Naive thymus-derived CD4-positive, alpha-beta T cell (primary cell): ENCODE data around the gene SMARCD3. TPM values are rescaled to one million over a fixed set of nuclear protein-coding genes. Genes with fewer than 3 reads are reported as not detected.

Experiments used
- ATAC-seq: fragments of 150-1000 bp; cut with Tn5 transposase; 2 replicates; pipeline ENCODE4 v1.10.0; 2021; ENCODE audit warnings: mild to moderate bottlenecking, moderate library complexity
- CTCF ChIA-PET: fragments of 350-600 bp; sonication (Branson Sonifier 250); formaldehyde crosslinking; loops from one replicate; lab custom pipeline; 2021; ENCODE audit warnings: antibody characterized with exemption; lab: Charles Lee
- POLR2A ChIA-PET: fragments of 350-600 bp; sonication (Branson Sonifier 250); formaldehyde crosslinking; loops from one replicate; lab custom pipeline; 2021; ENCODE audit warnings: antibody characterized with exemption, inconsistent platforms; lab: Charles Lee
- DNase-seq, 9 donors: peaks; one replicate each; pipeline versions ENCODE4 v3.0.0 to v3.0.0-alpha.2; 2020 to 2022; ENCODE audit warnings: mixed read lengths in 1 of 9
- H3K27ac ChIP-seq: one replicate; pipeline ENCODE4 v1.7.0; 2013; ENCODE audit warnings: mild to moderate bottlenecking, low read depth, low read length, moderate library complexity
- H3K27me3 ChIP-seq, 2 donors: one replicate each; pipeline ENCODE4 v1.7.0; 2013; ENCODE audit warnings: low read length in 2 of 2, mild to moderate bottlenecking in 2 of 2, moderate library complexity in 2 of 2; ENCODE audit not compliant: control insufficient read depth in 2 of 2, insufficient read depth in 2 of 2
- H3K36me3 ChIP-seq, 3 experiments: 1 replicate in 2 of 3; 2 replicates in 1 of 3; pipeline ENCODE4 v1.7.0; 2013; ENCODE audit warnings: low read length in 3 of 3, mild to moderate bottlenecking in 3 of 3, moderate library complexity in 1 of 3; ENCODE audit not compliant: insufficient read depth in 3 of 3, control insufficient read depth in 2 of 3
- H3K4me1 ChIP-seq, 2 donors: one replicate each; pipeline ENCODE4 v1.7.0; 2013; ENCODE audit warnings: low read length in 2 of 2, mild to moderate bottlenecking in 2 of 2, moderate library complexity in 1 of 2; ENCODE audit not compliant: control insufficient read depth in 2 of 2, insufficient read depth in 2 of 2
- H3K4me3 ChIP-seq: 2 replicates; pipeline ENCODE4 v1.7.0; 2013; ENCODE audit warnings: mild to moderate bottlenecking, low read length
- H3K9me3 ChIP-seq, 3 experiments: 1 replicate in 2 of 3; 2 replicates in 1 of 3; pipeline ENCODE4 v1.7.0; 2013; ENCODE audit warnings: low read length in 3 of 3; ENCODE audit not compliant: control insufficient read depth in 2 of 3
- H3K27ac Mint-ChIP-seq, 9 donors: one replicate each; pipeline ENCODE4 v1.8.0; 2020 to 2022; ENCODE audit warnings: mixed read lengths in 9 of 9, mild to moderate bottlenecking in 8 of 9, moderate library complexity in 5 of 9, inconsistent platforms in 2 of 9
- H3K27me3 Mint-ChIP-seq, 5 donors: one replicate each; pipeline ENCODE4 v1.8.0; 2021 to 2022; ENCODE audit warnings: mixed read lengths in 5 of 5, mild to moderate bottlenecking in 1 of 5
- H3K36me3 Mint-ChIP-seq, 5 donors: one replicate each; pipeline ENCODE4 v1.8.0; 2020 to 2022; ENCODE audit warnings: mixed read lengths in 5 of 5, mild to moderate bottlenecking in 3 of 5, inconsistent platforms in 1 of 5
- H3K4me1 Mint-ChIP-seq, 7 donors: one replicate each; pipeline ENCODE4 v1.8.0; 2020 to 2022; ENCODE audit warnings: mixed read lengths in 7 of 7, mild to moderate bottlenecking in 3 of 7, inconsistent platforms in 1 of 7
- H3K4me3 Mint-ChIP-seq, 10 donors: one replicate each; pipeline ENCODE4 v1.8.0; 2020 to 2022; ENCODE audit warnings: mild to moderate bottlenecking in 10 of 10, mixed read lengths in 10 of 10, moderate library complexity in 6 of 10, inconsistent platforms in 2 of 10
- H3K9me3 Mint-ChIP-seq, 11 donors: one replicate each; pipeline ENCODE4 v1.8.0; 2020 to 2022; ENCODE audit warnings: mixed read lengths in 11 of 11, mild to moderate bottlenecking in 4 of 11, inconsistent platforms in 1 of 11, moderate library complexity in 1 of 11
- intact Hi-C, 2 donors: fragments of 100-400 bp; cut with micrococcal nuclease; formaldehyde crosslinking; loops; one replicate each; pipeline ENCODE4 v1.15.1; 2023
- polyA plus RNA-seq, 2 donors: library from polyadenylated mRNA; unstranded; fragments of 300-500 nt; fragmentation: Illumina TruSeq; gene quantifications; one replicate each; pipeline ENCODE4 v1.2.3, GENCODE V29; 2021
- total RNA-seq, 6 experiments: library from RNA in 5 of 6; stranded (reverse) in 5 of 6; gene quantifications; 1 replicate in 5 of 6; 2 replicates in 1 of 6; pipeline ENCODE4 v1.2.3 and lab custom pipeline; 2021 to 2026

The SMARCD3 gene
- 10 to 100 TPM in 2 of 5 experiments, 1 to 10 TPM in 3; 3.8 to 45.5 (median 5.1) TPM for total RNA-seq
- 1 to 10 TPM; 4.0 to 8.9 TPM for polyA plus RNA-seq
- total RNA-seq (lab: John Stamatoyannopoulos, UW) = 7.7 reads per million, percentile 31 among the genes with 10 or more reads in this experiment

DNA sequence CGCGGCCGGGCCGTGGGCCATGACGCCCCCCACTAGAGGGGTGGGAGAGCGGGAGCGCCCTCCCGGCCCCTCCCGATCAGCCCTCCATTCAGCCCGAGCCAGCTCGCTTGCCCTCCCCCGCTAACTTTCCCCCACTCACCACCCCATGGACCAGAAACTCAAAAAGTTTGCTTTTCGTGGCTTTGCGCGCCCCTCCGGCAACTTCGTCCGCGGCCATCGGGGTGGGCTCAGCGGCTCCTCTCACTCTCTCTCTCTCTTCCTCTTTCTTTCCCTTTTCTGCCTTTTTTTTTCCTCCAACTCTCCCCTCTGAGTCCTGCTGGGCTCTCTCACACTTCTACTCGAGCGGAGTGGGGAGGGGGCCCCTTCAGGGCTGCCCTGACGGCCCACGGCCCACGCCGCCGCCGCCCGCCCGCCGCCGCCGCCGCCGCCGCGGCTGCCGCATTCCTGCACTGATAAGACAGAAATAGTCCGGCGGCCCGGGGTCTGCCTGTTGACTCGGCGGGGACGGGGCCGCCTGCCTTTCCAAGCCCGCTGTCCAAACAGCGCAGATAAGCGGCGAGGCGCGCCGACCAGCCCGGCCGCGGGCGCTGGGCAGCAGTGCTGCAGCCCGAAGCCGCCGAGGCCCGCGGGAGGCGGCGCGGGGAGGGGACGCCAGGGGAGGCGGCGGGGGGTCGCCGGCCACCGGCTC lies at the start of gene SMARCD3:
Gene SMARCD3 (minus strand): TSS at position 349 of the 688 bp plus-strand sequence. CDS start 132 bp downstream, at position 217.
- Mint-ChIP-seq H3K4me3 (peak within 1 kb of the TSS; percentile 73 to 93 (median 84)), H3K36me3 (peaks cover 0 to 2% (median 0%) of the 10 kb centered on the region in 5 donors), H3K4me1 (peaks cover 37 to 68% (median 47%) of the 10 kb centered on the region in 7 donors), H3K9me3 (no peaks in the 10 kb centered on the region), H3K27ac (peak within 1 kb of the TSS in 3 of 9 donors; percentile 2 to 77 (median 51)), H3K27me3 (peaks cover 28 to 72% (median 51%) of the 10 kb centered on the region in 5 donors)
- H3K27me3 ChIP-seq = peaks cover 0 to 6% of the 10 kb centered on the region in 2 donors
- H3K4me1 ChIP-seq = peaks cover 17 to 38% of the 10 kb centered on the region in 2 donors
- ATAC-seq (peak; percentile 46), DNase-seq (peak in 4 of 9 donors; percentile 24 to 41 (median 32))
- H3K9me3 ChIP-seq = no peaks in the 10 kb centered on the region
- no peak within 1 kb of the TSS for H3K27ac ChIP-seq
- no peaks in the 10 kb centered on the region for H3K36me3 ChIP-seq
- ChIA-PET POLR2A (no interaction called here), CTCF (no interaction called here)
- intact Hi-C loops = loop anchor here in 1 of 2 donors (5.0 kb wide), 1 partner anchor 629 kb away; the partner anchor contains the start of gene PRKAG2
- H3K4me3 ChIP-seq = peak within 1 kb of the TSS; percentile 48

DNA sequence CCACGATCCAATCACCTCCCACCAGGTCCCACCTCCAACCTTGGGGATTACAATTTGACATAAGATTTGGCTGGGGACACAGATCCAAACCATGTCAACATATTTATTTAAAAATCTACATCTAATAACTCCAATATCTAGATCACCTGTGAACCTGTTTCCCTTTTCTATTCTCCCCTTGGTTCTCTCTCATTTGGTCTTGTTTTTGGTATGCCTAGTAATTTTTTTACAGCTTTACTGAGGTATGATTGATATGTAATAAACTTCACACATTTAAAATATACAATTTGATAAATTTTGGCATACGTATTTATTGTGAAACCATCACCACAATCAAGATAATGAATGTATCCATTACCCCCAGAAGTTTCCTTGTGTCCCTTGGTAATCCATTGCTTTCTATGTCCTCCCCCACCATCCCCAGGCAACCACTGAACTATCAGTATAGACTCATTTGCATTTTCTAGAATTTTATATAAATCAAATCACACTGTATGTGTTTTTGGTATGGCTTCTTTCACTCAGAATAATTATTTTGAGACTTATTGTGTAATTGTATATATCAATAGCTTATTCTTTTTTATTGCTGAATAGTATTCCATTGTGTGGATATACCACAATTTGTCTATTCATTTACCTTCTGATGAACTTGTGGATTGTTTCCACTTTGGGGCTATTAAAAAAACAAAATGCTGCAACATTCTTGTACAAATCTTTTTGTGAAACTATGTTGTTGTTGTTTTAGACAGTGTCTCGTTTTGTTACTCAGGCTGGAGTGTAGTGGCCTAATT lies 47.9 kb upstream of the SMARCD3 start:
- Mint-ChIP-seq H3K27me3 (peaks cover 7 to 28% (median 10%) of the 10 kb centered on the region in 5 donors), H3K4me1 (peaks cover 0 to 4% (median 0%) of the 10 kb centered on the region in 7 donors), H3K27ac (no peak overlapping the region), H3K4me3 (no peak overlapping the region), H3K9me3 (peaks cover 0 to 11% (median 6%) of the 10 kb centered on the region in 11 donors), H3K36me3 (peaks cover 0 to 6% (median 5%) of the 10 kb centered on the region in 5 donors)
- Histone ChIP-seq H3K27ac (no peak overlapping the region), H3K27me3 (no peaks in the 10 kb centered on the region), H3K4me3 (no peak overlapping the region), H3K9me3 (no peaks in the 10 kb centered on the region), H3K4me1 (no peaks in the 10 kb centered on the region), H3K36me3 (no peaks in the 10 kb centered on the region)
- ChIA-PET POLR2A (no interaction called here), CTCF (interaction anchor here (0.7 kb wide), 1 partner anchor 10 kb away, joined by 3 read pairs; no protein-coding TSS in a partner anchor)
- DNase-seq (no peak), ATAC-seq (no peak)
- intact Hi-C loops = no loop called here

DNA sequence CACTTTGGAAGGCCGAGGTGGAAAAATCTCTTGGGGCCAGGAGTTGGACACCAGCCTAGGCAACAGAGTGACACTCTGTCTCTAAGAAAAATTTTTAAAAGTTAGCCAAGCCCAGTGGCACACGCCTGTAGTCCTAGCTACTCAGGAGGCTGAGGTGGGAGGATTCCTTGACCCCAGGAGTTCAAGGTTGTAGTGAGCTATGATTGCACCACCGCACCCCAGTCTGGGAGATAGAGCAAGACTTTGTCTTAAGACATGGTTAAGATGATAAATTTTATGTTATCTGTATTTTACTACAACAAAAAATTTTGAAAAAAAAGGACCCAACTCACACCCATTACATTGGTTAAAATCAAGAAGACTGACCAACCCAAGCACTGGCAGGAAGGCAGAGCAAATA lies 44.4 kb upstream of the SMARCD3 start:
- ATAC-seq = no peak
- POLR2A ChIA-PET = no interaction called here
- CTCF ChIA-PET = interaction anchor here (0.6 kb wide), 1 partner anchor 13 kb away, joined by 5 read pairs; no protein-coding TSS in a partner anchor
- no peak overlapping the region for H3K27ac Mint-ChIP-seq
- peaks cover 0 to 6% (median 5%) of the 10 kb centered on the region in 5 donors for H3K36me3 Mint-ChIP-seq
- H3K4me1 ChIP-seq = no peaks in the 10 kb centered on the region
- no peaks in the 10 kb centered on the region for H3K27me3 ChIP-seq
- no peaks in the 10 kb centered on the region for H3K36me3 ChIP-seq
- no peaks in the 10 kb centered on the region for H3K4me1 Mint-ChIP-seq
- H3K9me3 ChIP-seq = no peaks in the 10 kb centered on the region
- DNase-seq = no peak
- peaks cover 4 to 22% (median 10%) of the 10 kb centered on the region in 5 donors for H3K27me3 Mint-ChIP-seq
- H3K27ac ChIP-seq = no peak overlapping the region
- intact Hi-C loops = no loop called here
- no peak overlapping the region for H3K4me3 Mint-ChIP-seq
- H3K9me3 Mint-ChIP-seq = peaks cover 0 to 11% (median 6%) of the 10 kb centered on the region in 11 donors
- no peak overlapping the region for H3K4me3 ChIP-seq

DNA sequence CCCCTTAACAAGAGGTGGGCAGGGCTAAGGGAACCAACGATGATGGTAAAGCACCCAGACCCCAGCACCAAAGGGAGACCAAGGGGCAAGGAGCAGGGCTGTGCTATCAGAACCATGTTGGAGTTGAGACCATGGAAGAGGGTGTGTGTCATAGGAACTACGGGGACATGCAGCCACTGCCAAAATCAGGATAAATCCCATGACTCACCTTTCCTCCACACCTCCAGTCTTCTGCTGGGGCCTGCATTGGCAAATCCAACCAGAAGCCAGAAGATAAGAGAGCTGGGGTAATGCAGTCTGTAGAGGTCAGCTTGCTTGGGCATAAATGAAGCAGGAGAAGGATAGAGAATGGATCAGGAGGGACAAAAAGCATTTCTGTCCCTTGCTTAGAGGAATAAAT lies 42.7 kb upstream of the SMARCD3 start:
- Mint-ChIP-seq H3K4me1 (no peaks in the 10 kb centered on the region), H3K4me3 (no peak overlapping the region), H3K27ac (no peak overlapping the region), H3K27me3 (peaks cover 3 to 19% (median 10%) of the 10 kb centered on the region in 5 donors), H3K36me3 (peaks cover 0 to 4% (median 2%) of the 10 kb centered on the region in 5 donors), H3K9me3 (peaks cover 0 to 6% (median 3%) of the 10 kb centered on the region in 11 donors)
- POLR2A ChIA-PET = no interaction called here
- CTCF ChIA-PET = no interaction called here
- Histone ChIP-seq H3K4me1 (no peaks in the 10 kb centered on the region), H3K4me3 (no peak overlapping the region), H3K9me3 (no peaks in the 10 kb centered on the region), H3K36me3 (no peaks in the 10 kb centered on the region), H3K27ac (no peak overlapping the region), H3K27me3 (no peaks in the 10 kb centered on the region)
- DNase-seq = no peak
- ATAC-seq = no peak
- intact Hi-C loops = no loop called here

DNA sequence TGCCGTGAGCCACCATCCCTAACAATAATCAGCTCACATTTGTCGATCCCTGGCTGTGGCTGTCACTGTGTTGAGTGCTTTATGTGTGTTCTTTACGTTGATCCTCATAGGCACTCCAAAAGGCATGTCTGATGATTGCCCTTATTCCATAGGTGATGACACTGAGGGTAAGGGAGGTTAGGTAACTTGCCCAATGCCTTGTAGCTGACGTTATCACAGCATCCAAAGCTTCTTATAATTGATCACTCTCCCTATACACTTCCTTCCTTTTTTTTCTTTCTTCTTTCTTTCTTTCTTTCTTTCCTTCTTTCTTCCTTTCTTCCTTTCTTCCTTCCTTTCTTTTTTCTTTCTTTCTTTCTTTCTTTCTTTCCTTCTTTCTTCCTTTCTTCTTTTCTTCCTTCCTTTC lies 41.9 kb upstream of the SMARCD3 start:
- intact Hi-C loops = no loop called here
- no peak overlapping the region for H3K27ac Mint-ChIP-seq
- Histone ChIP-seq H3K4me1 (no peaks in the 10 kb centered on the region), H3K36me3 (no peaks in the 10 kb centered on the region), H3K9me3 (no peaks in the 10 kb centered on the region), H3K4me3 (no peak overlapping the region), H3K27ac (no peak overlapping the region), H3K27me3 (no peaks in the 10 kb centered on the region)
- H3K27me3 Mint-ChIP-seq = peaks cover 0 to 15% (median 10%) of the 10 kb centered on the region in 5 donors
- no peaks in the 10 kb centered on the region for H3K4me1 Mint-ChIP-seq
- CTCF ChIA-PET = interaction anchor here (0.7 kb wide), 1 partner anchor 30 kb away, joined by 3 read pairs; no protein-coding TSS in a partner anchor
- no peaks in the 10 kb centered on the region for H3K9me3 Mint-ChIP-seq
- POLR2A ChIA-PET = no interaction called here
- DNase-seq (no peak), ATAC-seq (no peak)
- H3K4me3 Mint-ChIP-seq = no peak overlapping the region
- H3K36me3 Mint-ChIP-seq = no peaks in the 10 kb centered on the region

DNA sequence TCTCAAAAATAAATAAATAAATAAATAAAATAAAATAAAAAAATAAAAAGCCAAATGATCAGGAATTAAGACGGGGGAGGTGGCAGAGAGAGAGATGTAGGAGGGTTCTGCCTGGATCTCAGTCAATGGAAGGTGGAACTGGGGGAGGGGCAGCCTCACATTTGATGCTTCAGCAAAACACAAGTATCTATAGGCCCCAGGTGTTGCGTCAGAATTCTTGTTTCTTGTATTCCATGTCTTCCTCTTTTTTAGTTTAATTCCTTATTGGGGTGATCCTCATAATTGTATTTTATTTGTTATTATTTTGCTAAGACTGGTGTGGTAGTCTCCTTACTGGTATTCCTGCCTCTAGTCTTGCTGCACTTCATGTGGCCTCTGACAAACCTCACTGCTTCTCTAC lies 41.4 kb upstream of the SMARCD3 start:
- Mint-ChIP-seq H3K27me3 (peaks cover 0 to 15% (median 5%) of the 10 kb centered on the region in 5 donors), H3K4me1 (no peaks in the 10 kb centered on the region)

More for the DNA sequence above, 41.4 kb upstream of the SMARCD3 start:
- CTCF ChIA-PET = interaction anchor here (0.7 kb wide), 1 partner anchor 29 kb away, joined by 3 read pairs; no protein-coding TSS in a partner anchor
- Histone ChIP-seq H3K27ac (no peak overlapping the region), H3K36me3 (no peaks in the 10 kb centered on the region), H3K4me3 (no peak overlapping the region), H3K4me1 (no peaks in the 10 kb centered on the region), H3K9me3 (no peaks in the 10 kb centered on the region), H3K27me3 (no peaks in the 10 kb centered on the region)
- Mint-ChIP-seq H3K36me3 (no peaks in the 10 kb centered on the region), H3K4me3 (no peak overlapping the region), H3K9me3 (no peaks in the 10 kb centered on the region), H3K27ac (no peak overlapping the region)
- DNase-seq (no peak), ATAC-seq (no peak)
- intact Hi-C loops = no loop called here
- POLR2A ChIA-PET = no interaction called here
